GM18517 (cell line): ENCODE results near the gene CEP170.
"Not testable (repeated sequence)": the region's sequence is repeated elsewhere in the genome, so short reads cannot be mapped to it uniquely, and the experiment has no call there.

ENCODE experiments used
- ATAC-seq: cut with Tn5 transposase; IDR thresholded peaks from one replicate; pipeline ENCODE4 v1.9.1; 2021; ENCODE audit warnings: mild to moderate bottlenecking, moderate library complexity; ENCODE audit not compliant: unreplicated experiment

The CEP170 gene

GRCh38 chr1:243183661-243184060, 71.4 kb downstream of the CEP170 start:
- ATAC-seq = not testable (repeated sequence)

DNA sequence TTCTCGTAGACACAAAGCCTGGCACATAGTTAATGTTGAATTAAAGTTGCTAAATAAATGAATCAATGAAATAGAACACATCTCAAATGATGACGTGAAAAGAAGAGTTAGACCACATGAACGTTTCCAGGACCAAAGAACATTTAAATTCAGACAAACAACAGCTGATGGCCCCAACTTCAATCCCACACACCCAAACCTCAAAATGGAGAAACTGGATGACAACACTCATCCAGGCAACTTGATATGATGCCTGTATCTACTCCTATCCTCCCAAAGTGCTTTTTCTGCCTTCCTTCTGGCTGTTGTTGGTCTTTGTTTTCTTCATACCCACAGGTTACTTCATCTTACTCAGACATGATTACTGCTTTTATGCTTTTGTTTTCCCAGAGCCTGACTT, 71.9 kb downstream of the CEP170 start:
- ATAC-seq = not testable (repeated sequence)

DNA sequence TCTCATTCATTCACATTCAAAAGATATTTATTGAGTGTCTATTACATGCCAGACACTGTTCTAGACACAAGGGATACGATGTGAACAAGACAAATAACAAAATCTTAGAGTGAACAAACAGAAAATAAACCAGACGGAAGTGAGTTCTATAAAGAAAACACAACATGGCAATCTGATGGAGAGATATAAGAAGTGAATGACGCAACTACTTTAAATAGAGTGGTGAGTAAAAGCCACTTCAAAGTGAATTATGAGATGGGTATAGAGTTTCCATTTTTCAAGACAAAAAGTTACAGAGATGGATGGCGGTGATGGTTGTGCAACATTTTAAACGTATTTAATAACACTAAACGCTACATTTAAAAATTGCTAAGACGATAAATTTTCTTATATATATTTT, 75.4 kb downstream of the CEP170 start:
- ATAC-seq = no peak

DNA sequence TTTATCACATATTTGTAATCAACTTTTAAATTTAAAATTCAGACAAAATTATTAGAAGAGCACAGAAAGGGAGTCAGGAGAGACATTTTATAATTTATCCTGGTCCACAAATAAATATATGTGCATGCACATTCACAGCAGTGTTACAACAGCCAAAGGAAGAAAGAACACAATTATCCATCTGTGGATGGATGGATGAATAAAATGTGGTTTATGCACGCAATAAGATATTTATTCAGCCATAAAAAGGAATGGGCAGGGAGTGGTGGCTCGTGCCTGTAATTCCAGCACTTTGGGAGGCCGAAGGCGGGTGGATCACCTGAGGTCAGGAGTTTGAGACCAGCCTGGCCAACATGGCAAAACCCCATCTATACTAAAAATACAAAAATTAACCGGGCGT, 77.3 kb downstream of the CEP170 start:
- not testable (repeated sequence) for ATAC-seq

GRCh38 chr1:243173758-243174369, 81.2 kb downstream of the CEP170 start:
- not testable (repeated sequence) for ATAC-seq

- not testable (repeated sequence) for ATAC-seq
These were observed 90.2 kb downstream of the CEP170 start for GRCh38 chr1:243164911-243165310.

GRCh38 chr1:243150906-243151305, 104.2 kb downstream of the CEP170 start:
- ATAC-seq = not testable (repeated sequence)

DNA sequence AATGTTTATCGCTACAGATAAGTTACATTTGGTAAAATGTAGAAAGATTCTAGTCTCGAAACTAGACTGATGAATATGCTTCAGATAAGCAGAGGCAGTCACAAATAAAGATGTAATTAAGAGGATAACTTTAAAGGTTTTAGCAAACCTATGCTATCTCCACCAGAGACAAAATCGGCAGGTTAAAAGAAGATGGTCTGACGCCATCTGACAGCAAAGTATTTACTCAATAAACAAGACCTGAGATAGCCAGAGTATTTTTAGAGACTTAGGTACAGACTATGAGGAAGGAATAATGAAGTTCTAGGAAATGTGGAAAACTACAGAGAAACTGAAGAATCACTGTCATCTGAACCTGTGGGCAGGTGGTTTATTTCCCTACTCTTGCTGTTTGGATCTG, 106.0 kb downstream of the CEP170 start:
- ATAC-seq = not testable (repeated sequence)

DNA sequence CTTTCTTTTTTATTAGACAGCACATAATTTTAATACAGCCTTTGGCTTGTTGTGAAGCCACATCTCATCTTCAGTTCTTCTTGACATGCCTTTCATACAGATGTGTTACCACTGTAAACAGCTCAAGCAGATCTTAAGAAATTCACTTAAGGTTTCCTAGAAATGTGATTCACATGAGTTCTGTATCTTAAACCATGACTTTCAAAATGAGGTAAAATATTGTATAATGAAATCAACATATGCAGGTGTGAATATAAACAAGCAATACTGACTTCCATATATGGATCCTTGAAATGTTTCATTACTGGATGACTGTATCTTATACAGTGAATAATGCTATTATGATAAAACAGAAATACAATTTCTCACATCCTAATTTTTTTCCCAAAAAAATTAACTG, 107.7 kb downstream of the CEP170 start:
- ATAC-seq = not testable (repeated sequence)

GRCh38 chr1:243140498-243140897, 114.6 kb downstream of the CEP170 start:
- not testable (repeated sequence) for ATAC-seq

DNA sequence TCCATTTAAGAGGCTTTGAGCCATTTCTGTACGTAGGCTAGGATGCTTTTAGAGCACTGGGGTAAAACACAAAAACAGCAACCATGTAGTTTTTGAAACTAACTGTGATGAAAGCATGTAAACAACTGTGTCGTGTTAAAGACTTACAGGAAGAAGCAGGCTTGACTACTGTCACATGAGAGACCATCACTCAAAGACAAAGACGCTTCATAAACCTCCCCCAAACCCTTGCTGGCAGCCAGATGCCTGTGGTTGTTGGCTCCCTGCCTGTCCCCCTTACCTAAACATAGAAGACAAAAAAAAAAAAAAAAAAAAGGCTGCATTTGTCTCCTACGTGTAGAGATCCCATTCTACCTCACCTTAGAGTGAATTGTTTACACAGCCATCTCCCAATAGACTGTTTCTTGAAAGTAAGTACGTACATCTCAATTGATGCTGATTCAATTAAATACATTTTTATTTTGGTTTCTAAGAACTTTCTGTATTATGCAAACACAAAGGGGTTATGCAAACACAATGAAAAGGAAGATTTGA, 132.1 kb downstream of the CEP170 start:
- not testable (repeated sequence) for ATAC-seq

- not testable (repeated sequence) for ATAC-seq
These were observed 133.1 kb downstream of the CEP170 start for GRCh38 chr1:243121939-243122338.

- ATAC-seq = not testable (repeated sequence)
These were observed 136.3 kb downstream of the CEP170 start for GRCh38 chr1:243118601-243119322.

DNA sequence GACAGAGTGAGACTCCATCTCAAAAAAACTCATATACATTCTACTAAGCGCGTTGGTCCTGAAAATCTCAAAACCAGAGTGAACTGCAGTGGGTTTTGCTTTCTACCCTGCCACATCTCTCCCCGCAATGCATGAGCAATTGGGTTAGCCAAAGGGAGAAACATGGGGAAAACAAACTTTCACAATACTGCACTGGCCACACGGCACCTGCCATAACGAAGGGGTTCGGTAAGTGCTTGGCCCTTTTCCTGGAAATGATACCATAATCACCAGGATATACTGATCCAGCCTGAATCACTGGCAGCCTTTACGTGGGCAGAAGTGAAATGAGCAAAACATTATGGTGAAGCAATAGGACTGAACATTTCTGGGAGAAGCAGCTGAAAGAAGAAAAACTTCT, 138.9 kb downstream of the CEP170 start:
- ATAC-seq = not testable (repeated sequence)

DNA sequence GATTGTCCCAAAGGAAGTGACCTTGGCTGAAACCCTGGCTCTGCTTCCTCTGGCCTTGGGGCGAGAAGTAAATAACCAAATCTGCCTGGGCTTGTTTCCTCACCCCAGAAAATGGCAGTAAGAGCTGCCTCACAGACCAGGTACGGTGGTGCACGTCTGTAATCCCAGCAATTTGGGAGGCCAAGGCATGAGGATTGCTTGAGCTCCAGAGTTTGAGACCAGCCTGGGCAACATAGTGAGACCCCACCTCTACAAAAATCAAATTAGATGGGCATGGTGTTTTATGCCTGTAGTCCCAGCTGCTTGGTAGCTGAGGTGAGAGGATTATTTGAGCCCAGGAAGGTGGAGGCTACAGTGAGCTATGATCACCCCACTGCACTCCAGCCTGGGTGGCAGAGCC, 140.3 kb downstream of the CEP170 start:
- not testable (repeated sequence) for ATAC-seq

- peak; percentile 92 for ATAC-seq
These were observed 140.9 kb downstream of the CEP170 start for GRCh38 chr1:243114059-243114713.

DNA sequence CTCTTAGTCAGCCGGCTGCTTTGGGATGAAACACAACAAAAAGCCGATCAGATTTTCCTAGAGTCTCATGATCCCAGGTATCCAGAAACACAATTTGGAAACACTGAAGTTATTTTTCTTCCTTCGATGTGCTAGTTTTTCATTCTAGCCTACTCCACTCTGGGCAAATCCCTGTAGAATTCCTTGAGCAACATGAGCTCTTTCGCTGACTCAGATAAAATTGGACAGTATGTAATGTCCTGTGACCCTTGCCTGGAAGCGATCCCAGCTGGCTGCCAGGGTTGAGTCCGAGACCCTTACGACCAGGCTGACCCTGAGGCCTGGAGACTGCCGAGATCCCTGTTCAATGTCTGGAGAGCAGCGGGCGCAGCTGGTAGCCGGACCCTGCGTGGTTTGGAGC, 147.9 kb downstream of the CEP170 start:
- ATAC-seq = not testable (repeated sequence)

DNA sequence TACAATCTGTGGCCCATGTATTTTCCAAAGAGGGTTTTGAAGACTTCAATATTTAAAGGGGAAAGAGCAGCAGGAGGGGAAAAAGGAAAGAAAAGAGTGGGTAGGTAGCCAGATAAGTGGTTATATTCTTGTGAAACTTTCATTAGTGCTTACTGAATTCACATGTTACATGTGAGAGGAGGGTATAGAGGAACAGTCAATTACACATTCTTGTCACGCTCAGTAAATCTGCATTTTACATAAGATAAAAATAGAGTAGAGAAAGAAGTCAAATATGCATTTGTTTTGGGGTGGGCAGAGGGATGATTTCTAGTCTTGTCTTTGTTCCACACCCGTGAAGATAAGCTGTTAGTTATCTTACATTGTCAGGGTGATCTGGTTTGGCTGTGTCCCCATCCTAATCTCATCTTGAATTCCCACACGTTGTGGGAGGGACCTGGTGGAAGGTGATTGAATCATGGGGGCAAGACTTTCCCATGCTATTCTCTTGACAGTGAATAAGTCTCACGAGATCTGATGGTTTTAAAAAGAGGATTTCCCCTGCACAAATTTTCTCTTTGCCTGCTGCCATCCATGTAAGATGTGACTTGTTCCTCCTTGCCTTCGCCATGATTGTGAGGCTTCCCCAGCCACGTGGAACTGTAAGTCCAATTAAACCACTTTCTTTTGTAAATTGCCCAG, 149.3 kb downstream of the CEP170 start:
- not testable (repeated sequence) for ATAC-seq

GRCh38 chr1:243105104-243105503, 150.0 kb downstream of the CEP170 start:
- not testable (repeated sequence) for ATAC-seq

DNA sequence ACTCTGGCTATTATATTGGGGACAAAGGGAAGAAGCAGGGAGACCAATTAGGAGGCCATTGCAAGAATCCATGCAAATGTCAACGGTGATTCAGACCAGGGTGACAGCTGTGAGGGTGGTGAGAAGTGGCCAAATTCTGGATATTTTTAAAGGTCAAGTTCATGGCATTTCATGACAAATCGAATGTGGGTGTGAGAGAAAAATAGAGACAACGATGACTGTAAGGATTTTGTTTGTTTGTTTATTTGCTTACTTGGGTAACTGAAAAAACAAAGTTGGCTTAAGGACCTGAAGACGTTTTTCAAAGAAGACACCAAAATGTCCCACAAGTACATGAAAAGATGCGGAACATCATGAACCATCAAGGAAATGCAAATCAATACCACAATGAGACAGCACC, 150.6 kb downstream of the CEP170 start:
- not testable (repeated sequence) for ATAC-seq

DNA sequence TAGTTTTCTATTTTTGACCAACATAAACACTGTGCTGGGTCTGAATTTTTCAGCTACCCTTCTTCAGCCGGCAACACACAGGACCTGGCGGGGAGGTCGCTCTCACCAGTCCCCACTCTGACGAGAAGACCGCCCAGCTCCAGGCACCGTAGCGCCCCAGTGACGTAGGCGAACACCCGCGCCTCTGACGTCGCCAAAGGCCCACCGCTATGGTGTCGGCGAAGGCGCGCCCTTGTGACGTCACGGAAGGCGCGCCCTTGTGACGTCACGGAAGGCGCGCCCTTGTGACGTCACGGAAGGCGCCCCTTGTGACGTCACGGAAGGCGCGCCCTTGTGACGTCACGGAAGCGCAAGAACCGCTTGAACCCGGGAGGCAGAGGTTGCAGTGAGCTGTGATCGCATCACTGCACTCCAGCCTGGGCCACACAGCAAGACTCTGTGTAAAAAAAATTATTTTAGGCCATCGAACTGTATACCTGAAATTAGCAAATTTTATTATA, 153.5 kb downstream of the CEP170 start:
- peak; percentile 88 for ATAC-seq
